ENCODE data around the gene PPP2R3A.

DNA sequence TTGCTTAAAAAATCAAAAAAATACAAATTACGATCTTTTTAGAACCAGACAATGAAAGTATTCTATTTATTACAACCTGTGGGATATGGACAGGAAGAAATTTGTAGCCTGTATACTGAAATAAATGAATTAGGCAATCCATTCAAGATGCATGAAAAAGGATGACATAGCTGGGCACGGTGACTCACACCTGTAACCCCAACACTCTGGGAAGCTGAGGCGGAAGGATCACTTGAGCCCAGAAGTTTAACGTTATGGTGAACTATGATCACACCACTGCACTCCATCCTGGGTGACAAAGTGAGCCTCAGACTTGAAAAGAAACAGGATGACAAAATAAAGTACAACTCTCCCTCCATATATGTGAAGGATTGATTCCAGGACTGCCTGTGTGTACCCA is 156.5 kb downstream of the PPP2R3A start:
- no peak for TF ChIP-seq CTCF (IDR thresholded peaks at IDR 0.05 in 4 of 5, conservative IDR thresholded peaks at IDR 0.05 in 1 of 5)
- no peak for TF ChIP-seq POLR2A (IDR thresholded peaks at IDR 0.05)

All from gastrocnemius medialis (tissue), 4 donors.